Measurements from ENCODE around the gene GSPT1. TPM values are rescaled to one million over a fixed set of nuclear protein-coding genes. Genes with fewer than 3 reads are reported as not detected.
"Not testable (repeated sequence)": the region's sequence is repeated elsewhere in the genome, so short reads cannot be mapped to it uniquely, and the experiment has no call there.

The GSPT1 gene
- total and polyA plus RNA-seq, 2 donors: 46.5 to 47.7 TPM

DNA sequence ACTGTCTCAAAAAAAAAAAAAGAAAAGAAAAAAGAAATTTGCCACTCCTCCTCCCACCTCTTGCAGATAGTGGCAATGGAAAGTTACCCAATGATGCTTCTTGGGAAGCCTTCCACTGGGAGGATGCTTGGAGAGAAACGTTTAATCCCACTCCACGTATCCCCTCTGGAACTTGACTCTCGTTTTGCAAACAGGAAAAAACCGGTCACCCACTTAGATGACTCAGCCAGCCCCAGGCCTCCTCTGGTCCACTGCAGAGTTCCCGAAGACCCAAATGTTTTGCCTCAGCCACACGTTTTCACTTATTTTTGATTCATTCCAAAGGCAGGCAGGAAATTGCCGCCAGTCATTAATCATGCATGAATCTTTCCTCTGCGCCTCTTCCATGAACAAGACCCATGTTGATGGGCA lies 40.0 kb upstream of the GSPT1 start:
- Histone ChIP-seq H3K36me3 (ENCODE audit: control insufficient read depth in 2 of 2, insufficient read depth in 2 of 2, low read length in 1 of 2) (peaks cover 0 to 4% of the 10 kb centered on the region in 2 donors), H3K27ac (ENCODE audit: low read depth in 1 of 2, low read length in 1 of 2) (no peak overlapping the region), H3K4me3 (ENCODE audit: low read length in 2 of 2) (no peak overlapping the region), H3K4me1 (ENCODE audit: control insufficient read depth in 2 of 2, insufficient read depth in 2 of 2, low read length in 2 of 2) (peaks cover 0 to 6% of the 10 kb centered on the region in 2 donors), H3K27me3 (ENCODE audit: control insufficient read depth in 2 of 2, insufficient read depth in 1 of 2, low read length in 1 of 2) (no peaks in the 10 kb centered on the region), H3K9me3 (ENCODE audit: control insufficient read depth in 2 of 2, insufficient read depth in 1 of 2, low read length in 1 of 2) (no peaks in the 10 kb centered on the region)
- 93% methylated on average over 8 of the region's 8 CpGs for WGBS
- DNase-seq (ENCODE audit: low read depth in 6 of 9, low spot score in 9 of 9): no peak

DNA sequence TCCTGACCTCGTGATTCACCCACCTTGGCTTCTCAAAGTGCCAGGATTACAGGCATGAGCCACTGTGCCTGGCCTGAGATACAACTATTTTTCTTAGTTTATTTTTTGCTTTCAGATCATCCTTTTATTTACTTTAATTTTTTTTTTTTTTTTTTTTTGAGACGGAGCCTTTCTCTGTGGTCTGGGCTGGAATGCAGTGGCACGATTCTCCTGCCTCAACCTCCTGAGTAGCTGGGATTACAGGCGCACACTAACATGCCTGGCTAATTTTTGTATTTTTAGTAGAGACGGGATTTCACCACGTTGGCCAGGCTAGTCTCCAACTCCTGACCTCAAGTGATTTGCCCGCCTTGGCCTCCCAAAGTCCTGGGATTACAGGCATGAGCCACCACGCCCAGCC lies 37.8 kb upstream of the GSPT1 start:
- not testable (repeated sequence) for DNase-seq (ENCODE audit: low read depth in 6 of 9, low spot score in 9 of 9)
- WGBS: 97% methylated on average over 8 of the region's 8 CpGs

DNA sequence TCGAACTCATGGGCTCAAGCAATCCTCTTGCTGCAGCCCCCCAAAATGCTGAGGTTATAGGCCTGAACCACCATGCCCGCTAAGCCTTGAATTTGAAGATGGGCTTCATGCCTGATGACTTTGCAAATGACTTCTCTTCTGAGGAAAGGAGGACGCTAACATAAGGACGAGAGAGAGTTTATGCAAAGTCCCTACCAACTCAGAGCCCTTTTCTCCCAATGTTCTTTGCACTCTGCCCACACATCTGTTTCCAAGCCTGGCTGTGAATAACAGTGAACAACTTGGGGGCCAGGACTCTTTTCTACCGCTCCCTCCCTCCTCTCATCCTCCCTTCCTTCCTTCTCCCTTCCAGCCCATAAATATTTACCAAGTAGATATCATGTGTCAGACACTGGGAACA lies 34.6 kb upstream of the GSPT1 start:
- 93% methylated on average over 5 of the region's 5 CpGs for WGBS
- DNase-seq (ENCODE audit: low read depth in 6 of 9, low spot score in 9 of 9): no peak
- no peak overlapping the region for H3K4me3 ChIP-seq (ENCODE audit: low read length in 2 of 2)
- no peak overlapping the region for H3K27ac ChIP-seq (ENCODE audit: low read depth in 1 of 2, low read length in 1 of 2)
- no peaks in the 10 kb centered on the region for H3K36me3 ChIP-seq (ENCODE audit: control insufficient read depth in 2 of 2, insufficient read depth in 2 of 2, low read length in 1 of 2)
- no peaks in the 10 kb centered on the region for H3K27me3 ChIP-seq (ENCODE audit: control insufficient read depth in 2 of 2, insufficient read depth in 1 of 2, low read length in 1 of 2)
- no peaks in the 10 kb centered on the region for H3K9me3 ChIP-seq (ENCODE audit: control insufficient read depth in 2 of 2, insufficient read depth in 1 of 2, low read length in 1 of 2)
- H3K4me1 ChIP-seq (ENCODE audit: control insufficient read depth in 2 of 2, insufficient read depth in 2 of 2, low read length in 2 of 2): no peaks in the 10 kb centered on the region

More for the DNA sequence above, 37.8 kb upstream of the GSPT1 start:
- H3K27me3 ChIP-seq (ENCODE audit: control insufficient read depth in 2 of 2, insufficient read depth in 1 of 2, low read length in 1 of 2); H3K4me1 ChIP-seq (ENCODE audit: control insufficient read depth in 2 of 2, insufficient read depth in 2 of 2, low read length in 2 of 2); H3K27ac ChIP-seq (ENCODE audit: low read depth in 1 of 2, low read length in 1 of 2); H3K4me3 ChIP-seq (ENCODE audit: low read length in 2 of 2); H3K9me3 ChIP-seq (ENCODE audit: control insufficient read depth in 2 of 2, insufficient read depth in 1 of 2, low read length in 1 of 2); H3K36me3 ChIP-seq (ENCODE audit: control insufficient read depth in 2 of 2, insufficient read depth in 2 of 2, low read length in 1 of 2): not testable (repeated sequence)

DNA sequence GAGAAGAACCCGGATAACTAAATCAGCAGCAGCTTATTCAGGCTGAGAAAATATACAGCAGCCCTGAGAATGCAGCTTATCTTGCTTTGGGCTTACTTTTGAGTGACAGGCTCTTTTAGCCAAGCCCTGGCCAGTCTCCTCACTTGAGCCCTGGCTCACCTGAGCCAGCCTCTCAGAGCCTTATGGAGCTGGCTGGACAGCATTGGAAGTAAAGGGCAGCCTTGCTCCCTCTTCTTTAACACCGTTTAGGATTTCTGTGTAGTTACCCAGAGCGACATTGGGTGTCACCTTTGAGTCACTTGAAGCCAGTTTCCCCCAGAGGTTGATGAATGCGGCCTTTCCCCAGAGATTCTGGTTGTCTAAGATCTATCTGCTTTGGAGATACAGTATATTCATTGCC lies 33.8 kb upstream of the GSPT1 start:
- peak in 6 of 9 donors; percentile 14 to 63 (median 21) for DNase-seq (ENCODE audit: low read depth in 6 of 9, low spot score in 9 of 9)
- no peaks in the 10 kb centered on the region for H3K4me1 ChIP-seq (ENCODE audit: control insufficient read depth in 2 of 2, insufficient read depth in 2 of 2, low read length in 2 of 2)
- H3K4me3 ChIP-seq (ENCODE audit: low read length in 2 of 2): no peak overlapping the region
- 29% methylated on average over 4 of the region's 4 CpGs for WGBS
- no peaks in the 10 kb centered on the region for H3K9me3 ChIP-seq (ENCODE audit: control insufficient read depth in 2 of 2, insufficient read depth in 1 of 2, low read length in 1 of 2)
- H3K27me3 ChIP-seq (ENCODE audit: control insufficient read depth in 2 of 2, insufficient read depth in 1 of 2, low read length in 1 of 2): no peaks in the 10 kb centered on the region
- no peaks in the 10 kb centered on the region for H3K36me3 ChIP-seq (ENCODE audit: control insufficient read depth in 2 of 2, insufficient read depth in 2 of 2, low read length in 1 of 2)
- H3K27ac ChIP-seq (ENCODE audit: low read depth in 1 of 2, low read length in 1 of 2): no peak overlapping the region

DNA sequence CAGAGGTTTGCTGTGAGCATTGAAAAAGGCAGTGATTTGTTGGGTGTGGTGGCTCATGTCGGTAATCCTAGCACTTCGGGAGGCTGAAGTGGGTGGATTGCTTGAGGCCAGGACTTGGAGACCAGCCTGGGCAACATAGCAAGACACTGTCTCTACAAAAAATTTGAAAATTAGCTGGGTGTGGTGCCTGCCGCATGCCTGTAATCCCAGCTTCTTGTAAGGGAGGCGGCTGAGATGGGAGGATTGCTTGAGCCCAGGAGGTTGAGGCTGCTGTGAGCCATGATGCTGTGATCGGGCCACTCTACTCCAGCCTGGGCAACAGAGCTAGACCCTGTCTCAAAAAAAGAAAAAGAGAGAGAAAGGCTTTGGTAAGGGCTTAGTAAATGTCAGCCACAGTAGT lies 33.1 kb upstream of the GSPT1 start:
- H3K4me1 ChIP-seq (ENCODE audit: control insufficient read depth in 2 of 2, insufficient read depth in 2 of 2, low read length in 2 of 2): no peaks in the 10 kb centered on the region
- no peak overlapping the region for H3K4me3 ChIP-seq (ENCODE audit: low read length in 2 of 2)
- 95% methylated on average over 5 of the region's 5 CpGs for WGBS
- H3K27me3 ChIP-seq (ENCODE audit: control insufficient read depth in 2 of 2, insufficient read depth in 1 of 2, low read length in 1 of 2): no peaks in the 10 kb centered on the region
- no peaks in the 10 kb centered on the region for H3K9me3 ChIP-seq (ENCODE audit: control insufficient read depth in 2 of 2, insufficient read depth in 1 of 2, low read length in 1 of 2)
- DNase-seq (ENCODE audit: low read depth in 6 of 9, low spot score in 9 of 9): no peak
- H3K27ac ChIP-seq (ENCODE audit: low read depth in 1 of 2, low read length in 1 of 2): no peak overlapping the region
- H3K36me3 ChIP-seq (ENCODE audit: control insufficient read depth in 2 of 2, insufficient read depth in 2 of 2, low read length in 1 of 2): no peaks in the 10 kb centered on the region

DNA sequence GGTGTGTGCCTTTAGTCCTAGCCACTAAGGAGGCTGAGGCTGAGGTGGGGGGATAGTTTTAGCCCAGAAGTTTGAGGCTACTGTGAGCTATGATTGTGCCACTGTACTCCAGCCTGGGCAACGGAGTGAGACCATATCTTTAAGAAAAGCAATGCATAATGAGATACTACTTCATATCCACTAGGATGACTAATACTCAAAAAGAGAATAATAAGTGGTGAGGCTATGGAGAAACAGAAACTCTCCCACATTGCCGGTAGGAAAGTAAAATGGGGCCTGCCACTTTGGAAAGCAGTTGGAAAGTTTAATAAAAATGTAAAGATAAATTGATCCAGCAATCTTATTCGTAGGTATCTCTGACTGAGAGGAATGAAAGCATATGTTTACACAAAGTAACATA lies 30.7 kb upstream of the GSPT1 start:
- WGBS: 96% methylated on average over 3 of the region's 3 CpGs

DNA sequence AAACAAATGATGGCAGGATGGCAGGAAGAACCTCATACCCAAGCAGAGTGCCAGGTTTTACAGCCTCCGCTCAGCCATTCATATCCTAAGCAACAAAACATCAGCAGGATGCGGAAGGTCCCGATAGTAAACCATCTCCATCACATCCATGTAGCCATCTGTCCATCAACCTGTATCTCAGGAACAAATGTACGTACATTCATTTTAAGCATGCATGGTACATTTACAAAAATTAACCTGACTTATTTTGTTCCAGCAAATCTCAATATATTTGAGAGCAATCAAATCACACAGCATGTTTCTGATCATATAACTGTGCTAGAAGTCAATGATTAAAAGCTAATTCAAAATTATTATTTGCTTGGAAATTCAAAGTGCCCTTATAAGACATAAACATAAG lies 26.2 kb upstream of the GSPT1 start, which contains the start of gene NPIPB2:
Gene NPIPB2, minus strand, starts transcription at position 101 of the 400 bp plus-strand sequence. Its CDS starts 0 bp downstream, at position 101.
- not testable (repeated sequence) for H3K27ac ChIP-seq (ENCODE audit: low read depth in 1 of 2, low read length in 1 of 2); DNase-seq (ENCODE audit: low read depth in 6 of 9, low spot score in 9 of 9); H3K36me3 ChIP-seq (ENCODE audit: control insufficient read depth in 2 of 2, insufficient read depth in 2 of 2, low read length in 1 of 2); H3K4me1 ChIP-seq (ENCODE audit: control insufficient read depth in 2 of 2, insufficient read depth in 2 of 2, low read length in 2 of 2); H3K9me3 ChIP-seq (ENCODE audit: control insufficient read depth in 2 of 2, insufficient read depth in 1 of 2, low read length in 1 of 2); H3K4me3 ChIP-seq (ENCODE audit: low read length in 2 of 2); H3K27me3 ChIP-seq (ENCODE audit: control insufficient read depth in 2 of 2, insufficient read depth in 1 of 2, low read length in 1 of 2)
- WGBS: 95% methylated on average over 3 of the region's 4 CpGs

More for the DNA sequence above, 30.7 kb upstream of the GSPT1 start:
- Histone ChIP-seq H3K27me3 (ENCODE audit: control insufficient read depth in 2 of 2, insufficient read depth in 1 of 2, low read length in 1 of 2) (no peaks in the 10 kb centered on the region), H3K27ac (ENCODE audit: low read depth in 1 of 2, low read length in 1 of 2) (no peak overlapping the region), H3K4me3 (ENCODE audit: low read length in 2 of 2) (no peak overlapping the region), H3K4me1 (ENCODE audit: control insufficient read depth in 2 of 2, insufficient read depth in 2 of 2, low read length in 2 of 2) (no peaks in the 10 kb centered on the region), H3K36me3 (ENCODE audit: control insufficient read depth in 2 of 2, insufficient read depth in 2 of 2, low read length in 1 of 2) (no peaks in the 10 kb centered on the region), H3K9me3 (ENCODE audit: control insufficient read depth in 2 of 2, insufficient read depth in 1 of 2, low read length in 1 of 2) (no peaks in the 10 kb centered on the region)
- no peak for DNase-seq (ENCODE audit: low read depth in 6 of 9, low spot score in 9 of 9)

DNA sequence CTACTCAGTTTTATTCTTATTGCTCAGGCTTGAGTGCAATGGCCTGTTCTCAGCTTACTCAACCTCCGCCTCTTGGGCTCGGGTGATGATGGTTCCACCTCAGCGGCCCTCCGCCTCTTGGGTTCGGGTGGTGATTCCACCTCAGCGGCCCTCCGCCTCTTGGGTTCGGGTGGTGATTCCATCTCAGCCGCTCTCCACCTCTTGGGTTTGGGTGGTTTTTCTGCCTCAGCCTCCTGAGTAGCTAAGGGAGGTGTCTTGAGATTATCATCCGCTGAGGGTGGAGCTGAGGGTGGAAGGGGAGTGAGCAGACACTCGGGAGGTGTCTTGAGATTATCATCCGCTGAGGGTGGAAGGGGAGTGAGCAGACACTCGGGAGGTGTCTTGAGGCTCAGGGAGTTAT lies 11.6 kb upstream of the GSPT1 start:
- H3K4me1 ChIP-seq (ENCODE audit: control insufficient read depth in 2 of 2, insufficient read depth in 2 of 2, low read length in 2 of 2); H3K36me3 ChIP-seq (ENCODE audit: control insufficient read depth in 2 of 2, insufficient read depth in 2 of 2, low read length in 1 of 2); H3K27ac ChIP-seq (ENCODE audit: low read depth in 1 of 2, low read length in 1 of 2); DNase-seq (ENCODE audit: low read depth in 6 of 9, low spot score in 9 of 9); H3K27me3 ChIP-seq (ENCODE audit: control insufficient read depth in 2 of 2, insufficient read depth in 1 of 2, low read length in 1 of 2); H3K4me3 ChIP-seq (ENCODE audit: low read length in 2 of 2); H3K9me3 ChIP-seq (ENCODE audit: control insufficient read depth in 2 of 2, insufficient read depth in 1 of 2, low read length in 1 of 2): not testable (repeated sequence)
- 87% methylated on average over 13 of the region's 13 CpGs for WGBS

DNA sequence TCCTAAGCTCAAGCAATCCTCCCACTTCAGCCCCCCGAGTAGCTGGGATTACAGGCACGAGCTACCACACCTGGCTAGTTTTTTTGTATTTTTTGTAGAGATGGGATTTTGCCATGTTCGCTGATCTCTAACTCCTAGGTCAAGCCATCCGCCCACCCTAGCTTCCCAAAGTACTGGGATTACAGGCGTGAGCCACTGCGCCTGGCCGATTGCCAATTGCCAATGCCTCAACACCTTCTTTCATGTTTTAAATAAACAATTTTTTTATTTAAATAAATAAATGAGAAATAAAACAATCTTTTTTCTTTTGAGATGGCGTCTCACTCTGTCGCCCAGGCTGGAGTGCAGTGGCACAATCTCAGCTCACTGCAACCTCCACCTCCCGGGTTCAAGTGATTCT lies 8.3 kb upstream of the GSPT1 start:
- not testable (repeated sequence) for H3K27me3 ChIP-seq (ENCODE audit: control insufficient read depth in 2 of 2, insufficient read depth in 1 of 2, low read length in 1 of 2); H3K36me3 ChIP-seq (ENCODE audit: control insufficient read depth in 2 of 2, insufficient read depth in 2 of 2, low read length in 1 of 2); H3K9me3 ChIP-seq (ENCODE audit: control insufficient read depth in 2 of 2, insufficient read depth in 1 of 2, low read length in 1 of 2); H3K27ac ChIP-seq (ENCODE audit: low read depth in 1 of 2, low read length in 1 of 2); H3K4me3 ChIP-seq (ENCODE audit: low read length in 2 of 2); DNase-seq (ENCODE audit: low read depth in 6 of 9, low spot score in 9 of 9); H3K4me1 ChIP-seq (ENCODE audit: control insufficient read depth in 2 of 2, insufficient read depth in 2 of 2, low read length in 2 of 2)
- WGBS: 95% methylated on average over 10 of the region's 10 CpGs
